Endothelial cell (in vitro differentiated cells): ENCODE results near the gene PPARD. TPM values are rescaled to one million over a fixed set of nuclear protein-coding genes. Genes with fewer than 3 reads are reported as not detected.

Experiments
- DNase-seq: peaks from one replicate; pipeline ENCODE4 v3.0.0; 2021; ENCODE audit warnings: low spot score
- H3K27ac Mint-ChIP-seq: one replicate; pipeline ENCODE4 v1.8.0; 2021; ENCODE audit warnings: mixed read lengths, inconsistent platforms; ENCODE audit not compliant: unreplicated experiment
- H3K27me3 Mint-ChIP-seq: one replicate; pipeline ENCODE4 v1.8.0; 2021; ENCODE audit warnings: mild to moderate bottlenecking, moderate library complexity, mixed read lengths, inconsistent platforms; ENCODE audit not compliant: unreplicated experiment
- H3K36me3 Mint-ChIP-seq: one replicate; pipeline ENCODE4 v1.8.0; 2021; ENCODE audit warnings: mild to moderate bottlenecking, low read depth, mixed read lengths, inconsistent platforms; ENCODE audit not compliant: unreplicated experiment
- H3K4me1 Mint-ChIP-seq: one replicate; pipeline ENCODE4 v1.8.0; 2021; ENCODE audit warnings: mild to moderate bottlenecking, mixed read lengths, inconsistent platforms; ENCODE audit not compliant: unreplicated experiment
- H3K4me3 Mint-ChIP-seq: one replicate; pipeline ENCODE4 v1.8.0; 2021; ENCODE audit warnings: mild to moderate bottlenecking, mixed read lengths, inconsistent platforms; ENCODE audit not compliant: unreplicated experiment
- H3K9me3 Mint-ChIP-seq: one replicate; pipeline ENCODE4 v1.8.0; 2021; ENCODE audit warnings: mixed read lengths, inconsistent platforms; ENCODE audit not compliant: unreplicated experiment
- total RNA-seq: library from RNA; stranded (reverse); fragmentation: NEBNext Ultra II Directional; extraction: Animal tissue kit (Norgen Biotek cat#: 25700); gene quantifications from one replicate; pipeline ENCODE4 v1.2.1, GENCODE V29; 2021; ENCODE audit not compliant: unreplicated experiment
- TF ChIP-seq, protein P1 (sequence below): fragments of 200-600 bp; sonication (generic); IDR thresholded peaks from one replicate; pipeline ENCODE4 v1.5.0; 2021; ENCODE audit warnings: antibody characterized with exemption; ENCODE audit not compliant: unreplicated experiment

PPARD gene
- total RNA-seq, 1 donor from 2014 or later = 38.7 TPM

DNA sequence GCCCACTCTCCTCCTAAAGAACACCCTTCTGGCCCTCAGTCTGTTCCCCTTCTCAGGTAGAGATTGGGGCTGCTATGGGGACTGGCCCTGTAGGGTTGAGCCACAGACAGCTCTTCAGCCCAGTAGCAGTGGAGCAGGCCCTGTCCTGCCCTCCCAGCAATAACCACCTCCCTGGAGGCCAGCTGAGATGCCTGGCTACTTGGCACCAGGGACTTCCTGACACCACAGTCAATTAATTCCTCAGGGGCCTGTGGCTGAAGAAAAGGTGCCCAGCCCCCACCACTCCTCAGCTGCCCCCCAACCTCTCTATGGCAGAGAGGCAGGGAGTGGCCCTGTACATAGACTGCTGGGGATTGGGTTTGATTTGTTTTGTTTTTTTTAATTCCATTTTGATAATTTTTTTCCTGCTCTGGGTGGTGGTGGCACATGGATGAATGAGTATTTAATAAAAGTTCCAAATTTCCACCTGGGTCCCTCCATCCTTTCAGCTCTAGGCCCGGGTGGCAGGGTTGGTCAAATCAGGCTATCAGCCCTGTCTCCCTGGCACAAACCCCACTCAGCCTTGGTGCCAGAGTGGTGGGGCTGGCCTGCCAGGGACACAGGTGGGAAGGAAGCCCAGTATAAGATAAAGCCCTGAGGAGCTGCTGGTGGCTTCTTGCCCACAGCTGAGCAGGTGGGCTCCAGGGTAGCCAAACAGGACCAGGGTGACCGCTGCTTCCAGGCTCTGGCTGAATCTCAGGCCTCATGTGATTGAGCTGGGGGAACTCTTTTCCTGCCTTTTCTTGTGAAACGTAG is 46.6 kb upstream of the PPARD start:
- H3K27ac Mint-ChIP-seq = no peak overlapping the region
- TF ChIP-seq, protein P1, sequence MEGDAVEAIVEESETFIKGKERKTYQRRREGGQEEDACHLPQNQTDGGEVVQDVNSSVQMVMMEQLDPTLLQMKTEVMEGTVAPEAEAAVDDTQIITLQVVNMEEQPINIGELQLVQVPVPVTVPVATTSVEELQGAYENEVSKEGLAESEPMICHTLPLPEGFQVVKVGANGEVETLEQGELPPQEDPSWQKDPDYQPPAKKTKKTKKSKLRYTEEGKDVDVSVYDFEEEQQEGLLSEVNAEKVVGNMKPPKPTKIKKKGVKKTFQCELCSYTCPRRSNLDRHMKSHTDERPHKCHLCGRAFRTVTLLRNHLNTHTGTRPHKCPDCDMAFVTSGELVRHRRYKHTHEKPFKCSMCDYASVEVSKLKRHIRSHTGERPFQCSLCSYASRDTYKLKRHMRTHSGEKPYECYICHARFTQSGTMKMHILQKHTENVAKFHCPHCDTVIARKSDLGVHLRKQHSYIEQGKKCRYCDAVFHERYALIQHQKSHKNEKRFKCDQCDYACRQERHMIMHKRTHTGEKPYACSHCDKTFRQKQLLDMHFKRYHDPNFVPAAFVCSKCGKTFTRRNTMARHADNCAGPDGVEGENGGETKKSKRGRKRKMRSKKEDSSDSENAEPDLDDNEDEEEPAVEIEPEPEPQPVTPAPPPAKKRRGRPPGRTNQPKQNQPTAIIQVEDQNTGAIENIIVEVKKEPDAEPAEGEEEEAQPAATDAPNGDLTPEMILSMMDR = no peak
- peaks cover 13% of the 10 kb centered on the region for H3K27me3 Mint-ChIP-seq
- peaks cover 25% of the 10 kb centered on the region for H3K4me1 Mint-ChIP-seq
- no peak overlapping the region for H3K4me3 Mint-ChIP-seq
- DNase-seq = no peak
- H3K36me3 Mint-ChIP-seq = peaks cover 17% of the 10 kb centered on the region
- H3K9me3 Mint-ChIP-seq = no peaks in the 10 kb centered on the region

GRCh38 chr6:35296931-35297600 is 45.3 kb upstream of the PPARD start:
- Mint-ChIP-seq H3K27ac (no peak overlapping the region), H3K27me3 (peaks cover 6% of the 10 kb centered on the region), H3K9me3 (no peaks in the 10 kb centered on the region), H3K36me3 (peaks cover 10% of the 10 kb centered on the region), H3K4me3 (no peak overlapping the region), H3K4me1 (peaks cover 25% of the 10 kb centered on the region)
- DNase-seq = no peak
- TF ChIP-seq, protein P1 = no peak

DNA sequence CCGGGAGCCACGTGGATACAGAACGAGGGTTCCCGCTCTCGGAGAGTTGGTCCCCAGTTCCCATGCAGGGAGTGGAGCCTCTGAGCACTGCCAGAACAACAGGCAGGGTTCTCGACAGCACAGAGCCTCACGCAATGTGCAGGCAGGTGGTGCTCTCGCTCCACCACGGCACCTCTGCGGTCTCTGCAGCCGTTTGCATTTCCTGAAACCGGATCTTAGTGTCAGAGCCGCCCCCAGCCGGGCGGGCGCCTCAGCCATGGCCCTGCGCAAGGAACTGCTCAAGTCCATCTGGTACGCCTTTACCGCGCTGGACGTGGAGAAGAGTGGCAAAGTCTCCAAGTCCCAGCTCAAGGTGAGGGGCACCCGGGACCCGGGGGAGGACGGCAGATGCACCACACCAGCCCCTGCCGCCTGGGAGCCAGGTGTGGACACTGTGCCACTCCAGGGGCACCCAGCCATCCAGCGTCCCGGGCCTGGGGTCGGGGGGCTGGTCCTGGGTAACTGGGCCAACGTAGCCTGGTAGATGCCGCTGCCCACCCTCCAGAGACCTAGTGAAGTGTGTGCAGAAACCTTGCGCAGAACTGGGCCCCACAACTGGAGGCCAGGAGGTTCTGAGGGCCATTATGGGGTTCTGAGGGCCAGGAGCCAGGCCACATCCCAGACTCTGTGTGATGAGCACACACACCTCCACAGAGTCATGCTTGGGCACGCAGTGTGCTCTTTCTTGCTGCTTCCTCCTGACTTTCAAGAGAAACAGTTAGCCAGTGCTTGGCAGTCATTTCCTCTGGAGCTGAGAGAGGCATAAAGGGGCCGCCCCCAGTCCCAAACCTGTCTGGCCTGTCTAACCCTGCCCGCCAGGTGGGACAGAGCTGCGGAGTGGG is 44.5 kb upstream of the PPARD start, which contains the start of gene DEF6:
Gene DEF6, plus strand, starts transcription at position 218 of the 881 bp plus-strand sequence. Its CDS starts 39 bp downstream, at position 257.
- H3K4me1 Mint-ChIP-seq = peaks cover 32% of the 10 kb centered on the region
- TF ChIP-seq, protein P1 = peak; percentile 49
- DNase-seq = peak; percentile 84
- peaks cover 8% of the 10 kb centered on the region for H3K36me3 Mint-ChIP-seq
- H3K27me3 Mint-ChIP-seq = peaks cover 7% of the 10 kb centered on the region
- no peaks in the 10 kb centered on the region for H3K9me3 Mint-ChIP-seq
- no peak within 1 kb of the TSS for H3K4me3 Mint-ChIP-seq
- no peak within 1 kb of the TSS for H3K27ac Mint-ChIP-seq

DNA sequence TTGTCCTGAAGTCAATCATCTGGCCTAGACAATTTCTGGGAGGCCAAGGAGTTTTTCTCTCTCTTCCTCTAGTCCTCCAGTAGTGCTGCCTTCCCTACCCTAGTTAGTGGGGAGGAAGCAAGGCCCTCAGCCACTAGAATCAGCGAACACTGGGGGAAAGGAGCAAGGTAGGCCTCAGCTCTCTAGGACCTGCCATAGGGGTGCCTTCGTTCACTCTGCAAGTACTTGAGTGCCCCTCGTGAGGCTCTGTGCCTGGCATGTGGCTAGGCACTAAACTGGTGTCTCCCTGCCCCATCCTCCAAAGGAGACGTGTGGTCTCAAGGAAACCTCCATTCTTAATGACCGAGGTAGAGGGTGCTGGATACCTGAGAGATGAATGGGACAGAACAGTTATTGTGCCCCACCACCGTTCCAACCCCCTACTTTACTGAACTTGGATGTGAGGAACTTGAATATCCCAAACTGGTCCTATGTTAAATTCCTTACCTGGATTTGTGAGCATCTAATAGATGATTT is 43.7 kb upstream of the PPARD start:
- H3K9me3 Mint-ChIP-seq = no peaks in the 10 kb centered on the region
- no peak overlapping the region for H3K27ac Mint-ChIP-seq
- no peak overlapping the region for H3K4me3 Mint-ChIP-seq
- H3K4me1 Mint-ChIP-seq = peaks cover 38% of the 10 kb centered on the region
- peaks cover 8% of the 10 kb centered on the region for H3K36me3 Mint-ChIP-seq
- no peak for DNase-seq
- peaks cover 10% of the 10 kb centered on the region for H3K27me3 Mint-ChIP-seq
- TF ChIP-seq, protein P1 = no peak
